Stimulated activated CD4-positive, alpha-beta T cell treated with anti-CD3 and anti-CD28 coated beads, TNF-alpha, amount 100 ng/mL, for 48 hours (primary cell): ENCODE measurements around the gene NRXN3.

ENCODE experiments used
- DNase-seq, 3 donors: peaks; one replicate each; pipeline ENCODE4 v3.0.0-alpha.2; 2020; ENCODE audit warnings: low read depth in 3 of 3

Gene NRXN3

DNA sequence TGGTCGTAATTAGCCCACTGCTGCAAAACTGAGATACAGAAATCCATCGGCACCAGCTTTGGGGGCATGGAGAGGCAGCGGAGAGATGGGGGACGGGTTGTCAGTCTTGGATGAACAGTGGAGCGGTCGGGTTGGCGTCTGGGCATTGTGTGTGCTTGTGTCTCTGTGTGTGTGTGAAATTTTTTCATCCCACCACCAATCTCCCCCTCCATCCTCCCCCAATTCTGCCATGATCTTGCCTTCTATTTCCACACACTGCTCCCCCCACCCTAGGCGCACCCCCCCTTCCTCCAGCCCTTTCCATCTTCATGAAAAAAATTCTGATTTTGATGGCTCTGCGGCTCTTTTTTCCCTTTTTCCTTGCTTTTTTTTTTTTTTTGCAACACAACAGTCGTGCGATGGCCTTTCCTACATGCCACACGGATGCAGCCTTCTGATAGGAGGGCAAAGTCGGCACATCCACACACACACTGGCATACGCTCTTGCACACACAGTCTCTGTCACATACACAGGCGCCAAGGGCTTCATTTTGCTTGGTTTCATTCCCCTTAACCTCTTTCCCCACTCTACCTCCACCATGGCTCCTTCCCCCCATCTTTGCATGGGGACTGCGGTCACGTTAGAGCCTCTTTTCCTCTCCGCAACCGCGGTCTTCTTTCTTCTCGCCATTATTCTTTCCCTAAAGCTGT is 3.3 kb downstream of the NRXN3 start:
- DNase-seq = no peak

- DNase-seq = no peak
Observed at GRCh38 chr14:78175412-78175811, 5.2 kb downstream of the NRXN3 start.

DNA sequence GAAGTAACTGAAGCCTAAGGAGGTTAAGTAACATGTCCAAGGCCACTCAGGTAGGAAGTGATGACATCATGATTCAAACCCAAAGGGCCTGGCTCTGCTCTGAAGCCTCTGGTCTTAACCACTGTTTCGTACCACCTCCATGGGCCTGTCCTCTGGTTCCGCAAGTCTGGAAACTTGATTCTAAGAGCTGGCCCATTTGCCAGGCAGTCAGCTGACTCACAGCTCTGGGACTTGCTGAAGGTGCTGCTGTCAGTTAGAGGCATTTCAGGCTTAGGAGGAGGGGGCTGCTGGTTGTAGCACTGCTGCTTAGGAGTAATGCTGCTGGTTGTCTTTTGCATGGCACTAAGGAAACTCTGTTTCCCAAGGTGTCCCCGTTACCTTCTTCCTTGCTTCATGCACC is 7.9 kb downstream of the NRXN3 start:
- DNase-seq = no peak

DNA sequence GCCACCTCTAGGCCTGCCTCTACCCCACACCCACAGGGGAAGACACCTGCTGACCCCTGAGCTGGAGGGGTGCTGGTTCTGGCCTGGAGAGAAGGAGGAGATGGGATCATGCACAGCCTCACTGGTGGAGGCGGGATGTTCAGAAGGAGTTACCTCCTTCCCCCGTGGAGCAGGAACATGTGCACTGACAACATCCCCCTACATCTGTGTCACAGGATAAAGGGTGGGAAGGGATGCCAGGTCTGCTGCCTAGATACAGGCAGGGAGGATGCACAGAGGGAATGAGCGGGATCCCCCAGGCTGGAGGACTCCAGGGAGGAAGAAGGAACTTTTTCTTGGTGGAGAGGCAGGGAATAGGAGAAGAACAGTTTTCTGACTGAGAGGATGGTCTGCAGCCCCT is 8.8 kb downstream of the NRXN3 start:
- DNase-seq = no peak

GRCh38 chr14:78181270-78181669 is 11.1 kb downstream of the NRXN3 start:
- DNase-seq = no peak

DNA sequence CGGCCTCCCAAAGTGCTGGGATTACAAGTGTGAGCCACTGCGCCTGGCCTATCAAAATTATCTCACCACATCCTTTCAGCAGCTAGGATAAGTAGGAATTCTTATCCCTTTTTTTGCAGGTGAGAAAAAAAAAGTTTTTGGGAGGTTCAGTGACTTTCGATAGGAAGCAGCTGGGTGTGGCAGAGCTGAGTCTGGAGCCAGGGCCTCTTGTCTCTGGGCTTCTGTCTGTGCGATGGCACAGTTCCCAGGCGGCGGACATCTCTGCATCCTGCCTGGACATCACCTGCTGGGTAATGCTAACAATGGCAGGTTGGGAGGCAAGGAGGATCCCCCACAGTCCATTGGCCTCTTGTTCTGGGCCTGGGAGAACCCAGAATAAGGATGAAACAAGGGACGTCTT is 12.5 kb downstream of the NRXN3 start:
- no peak for DNase-seq

GRCh38 chr14:78184157-78184556 is 14.0 kb downstream of the NRXN3 start:
- no peak for DNase-seq

DNA sequence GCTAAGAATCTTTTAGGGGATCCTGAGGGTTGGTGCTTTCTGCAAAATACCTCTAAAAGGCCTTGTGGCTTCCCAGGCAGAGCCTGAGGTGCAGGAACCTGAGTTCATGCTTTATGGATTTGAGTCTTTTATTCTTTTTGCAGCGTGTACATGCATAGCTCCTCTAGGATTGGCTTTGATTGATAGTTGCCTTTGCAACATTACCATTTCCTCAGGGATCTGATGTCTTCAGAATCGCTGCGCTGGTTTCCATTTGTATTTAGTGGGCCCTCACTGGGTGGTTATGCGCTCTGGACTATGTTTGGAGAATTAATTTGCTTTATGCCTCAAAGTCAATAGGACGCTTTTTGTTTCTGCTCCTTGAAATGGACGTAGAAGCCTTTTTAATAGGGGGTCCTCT is 16.1 kb downstream of the NRXN3 start:
- no peak for DNase-seq

DNA sequence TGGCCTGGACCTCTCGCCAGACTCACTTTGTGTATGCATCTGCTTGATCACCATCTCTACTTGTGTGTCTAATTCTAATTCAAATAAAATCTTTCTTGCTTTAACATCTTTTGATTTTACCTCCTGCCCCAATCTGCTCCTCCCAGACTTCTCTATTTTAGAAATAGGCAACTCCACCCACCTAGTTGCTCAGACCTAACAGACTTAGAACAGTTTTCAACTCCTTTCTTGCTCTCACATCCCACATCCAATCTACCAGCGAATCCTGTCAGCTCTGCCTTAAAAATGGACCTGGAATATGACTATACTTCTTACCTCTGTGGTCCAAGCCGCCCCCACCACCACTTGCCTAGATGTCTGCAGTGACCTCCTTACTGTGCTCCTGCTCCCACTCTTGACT is 18.7 kb downstream of the NRXN3 start:
- DNase-seq = no peak

DNA sequence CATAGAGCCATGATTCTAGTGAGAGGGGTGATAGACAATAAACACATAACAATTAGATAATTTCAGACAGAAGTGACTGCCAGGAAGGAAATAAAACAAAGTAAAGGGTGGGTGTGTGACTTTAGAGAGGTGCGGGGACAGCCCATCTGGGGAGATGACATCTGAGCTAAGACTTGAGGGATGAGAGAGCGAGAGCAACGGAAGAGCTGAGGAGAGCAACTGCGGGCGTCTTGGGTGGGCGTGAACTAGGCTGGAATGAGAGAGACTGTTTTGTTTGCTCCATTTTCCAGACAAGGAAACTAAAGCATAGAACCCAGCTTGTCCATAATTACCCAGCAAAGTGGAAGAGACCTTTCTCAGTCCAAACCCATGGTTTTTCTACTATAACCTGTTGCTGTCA is 25.3 kb downstream of the NRXN3 start:
- no peak for DNase-seq

GRCh38 chr14:78196323-78196722 is 26.1 kb downstream of the NRXN3 start:
- DNase-seq = no peak

DNA sequence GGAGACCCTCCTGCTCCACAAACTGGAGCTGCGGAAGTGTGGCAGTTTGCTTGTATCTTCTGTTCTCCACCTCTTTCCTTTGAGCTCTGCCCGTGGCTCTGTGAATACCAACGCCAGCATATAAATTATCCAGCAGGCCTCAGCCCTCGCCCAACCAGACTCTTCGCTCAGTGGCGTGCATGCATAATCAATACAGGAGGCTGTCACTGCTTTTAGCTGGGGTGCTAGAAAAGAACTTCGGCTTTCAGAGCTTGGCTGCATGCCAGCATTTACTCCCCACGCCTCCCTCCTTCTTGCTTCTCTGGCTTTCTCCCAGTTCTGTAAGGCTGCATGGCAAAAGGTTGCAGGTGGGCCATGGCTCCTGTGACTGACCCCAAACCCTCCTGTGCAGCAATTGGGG is 26.9 kb downstream of the NRXN3 start:
- no peak for DNase-seq

DNA sequence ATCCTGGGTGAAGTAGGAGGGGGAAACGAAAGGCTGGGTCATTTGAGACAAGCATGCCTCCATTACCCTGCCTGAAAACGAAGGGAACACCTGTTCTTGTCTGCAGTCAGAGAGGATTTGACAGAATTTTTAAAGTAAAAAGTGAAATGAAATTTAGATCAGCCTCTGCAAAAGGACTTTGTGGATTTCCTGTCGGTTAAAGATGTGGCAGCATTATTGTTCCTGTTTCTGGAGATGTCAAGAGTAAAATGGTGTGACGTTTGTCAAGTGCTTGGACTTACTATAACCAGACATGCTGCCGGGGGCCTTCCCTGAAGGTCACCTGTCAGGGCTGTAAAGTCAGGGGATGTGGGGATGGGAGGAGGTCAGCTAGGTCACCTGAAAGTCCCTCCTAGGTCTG is 32.0 kb downstream of the NRXN3 start:
- no peak for DNase-seq

GRCh38 chr14:78202976-78203375 is 32.8 kb downstream of the NRXN3 start:
- DNase-seq = no peak

GRCh38 chr14:78207414-78207813 is 37.2 kb downstream of the NRXN3 start:
- DNase-seq = no peak

GRCh38 chr14:78220273-78220672 is 50.1 kb downstream of the NRXN3 start:
- no peak for DNase-seq

GRCh38 chr14:78222746-78223145 is 52.6 kb downstream of the NRXN3 start:
- no peak for DNase-seq

GRCh38 chr14:78227248-78228077 is 57.3 kb downstream of the NRXN3 start:
- DNase-seq = no peak

GRCh38 chr14:78228702-78229327 is 58.6 kb downstream of the NRXN3 start:
- DNase-seq = no peak

DNA sequence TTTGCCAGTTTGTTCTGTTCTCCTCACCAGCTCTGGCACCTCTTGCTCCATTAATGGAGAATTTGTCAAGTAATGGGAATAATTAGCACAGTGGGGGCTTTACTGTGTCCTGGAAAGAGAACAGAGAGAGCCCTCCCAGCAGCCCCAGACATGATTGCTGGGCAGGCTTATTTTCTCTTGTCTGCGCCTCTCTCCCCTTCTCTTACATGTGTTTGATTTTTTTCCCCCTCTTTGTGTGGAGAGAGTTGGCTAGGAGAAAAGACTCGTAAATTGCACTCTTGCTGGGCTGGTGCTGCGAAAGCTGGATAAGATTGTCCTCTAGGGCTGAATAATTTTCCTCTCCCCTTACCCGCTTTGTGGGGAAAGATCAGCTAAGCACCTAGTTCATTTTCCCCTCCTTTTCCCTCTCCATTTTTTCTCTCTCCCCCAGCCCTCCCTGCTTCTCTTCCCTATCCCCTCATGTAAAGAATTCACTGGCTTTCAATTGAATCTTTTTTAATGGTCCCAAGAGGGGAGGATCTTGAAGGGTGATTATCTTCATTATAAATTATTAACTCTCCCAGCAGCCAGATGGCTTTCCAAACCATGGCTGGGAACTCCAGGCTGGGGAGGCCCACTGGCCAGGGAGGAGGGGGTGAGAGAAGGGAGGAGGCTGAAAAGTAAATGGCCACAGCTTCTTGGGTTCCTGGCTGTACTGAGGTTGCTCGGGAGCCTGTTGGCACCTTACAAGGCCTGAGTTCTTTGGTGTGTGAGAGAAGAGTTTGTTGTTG is 62.2 kb downstream of the NRXN3 start:
- DNase-seq = no peak

- no peak for DNase-seq
Observed at GRCh38 chr14:78238141-78238540, 68.0 kb downstream of the NRXN3 start.

- DNase-seq = no peak
Observed at GRCh38 chr14:78240567-78240966, 70.4 kb downstream of the NRXN3 start.
